Trophoblast cell (in vitro differentiated cells and primary cell): ENCODE measurements around the gene CDC42EP2.

Source experiments
- DNase-seq, 2 donors: peaks; one replicate each; pipeline ENCODE4 v3.0.0-alpha.2; 2016
- H2AFZ ChIP-seq: 2 replicates; pipeline ENCODE4 v1.6.1; 2013; ENCODE audit warnings: low read length, moderate library complexity, mild to moderate bottlenecking; ENCODE audit not compliant: insufficient read depth, poor library complexity
- H2AK5ac ChIP-seq: 2 replicates; pipeline ENCODE4 v1.6.1; 2013; ENCODE audit warnings: mild to moderate bottlenecking, low read length
- H2BK120ac ChIP-seq: 2 replicates; pipeline ENCODE4 v1.6.1; 2013; ENCODE audit warnings: low read length, mild to moderate bottlenecking, moderate library complexity; ENCODE audit not compliant: insufficient read depth, poor library complexity
- H2BK12ac ChIP-seq: 2 replicates; pipeline ENCODE4 v1.6.1; 2013; ENCODE audit warnings: mild to moderate bottlenecking, low read length, moderate library complexity
- H2BK5ac ChIP-seq: 2 replicates; pipeline ENCODE4 v1.6.1; 2013; ENCODE audit warnings: low read length, low read depth, moderate library complexity, mild to moderate bottlenecking; ENCODE audit not compliant: poor library complexity
- H3K14ac ChIP-seq: 2 replicates; pipeline ENCODE4 v1.6.1; 2013; ENCODE audit warnings: mild to moderate bottlenecking, low read length
- H3K18ac ChIP-seq: 2 replicates; pipeline ENCODE4 v1.6.1; 2013; ENCODE audit warnings: mild to moderate bottlenecking, low read length
- H3K23ac ChIP-seq: 2 replicates; pipeline ENCODE4 v1.6.1; 2013; ENCODE audit warnings: low read length
- H3K27ac ChIP-seq: 2 replicates; pipeline ENCODE4 v1.5.1; 2013; ENCODE audit warnings: low read depth, mild to moderate bottlenecking, inconsistent platforms, low read length, moderate library complexity
- H3K27me3 ChIP-seq: 2 replicates; pipeline ENCODE4 v1.6.1; 2013; ENCODE audit warnings: inconsistent platforms, mild to moderate bottlenecking, low read length, moderate library complexity; ENCODE audit not compliant: insufficient read depth
- H3K36me3 ChIP-seq, 2 experiments: 1 replicate in 1 of 2; 2 replicates in 1 of 2; pipeline ENCODE4 v1.6.1; 2013; ENCODE audit warnings: low read length in 2 of 2, mild to moderate bottlenecking in 2 of 2, moderate library complexity in 1 of 2; ENCODE audit not compliant: insufficient read depth in 2 of 2, control insufficient read depth in 1 of 2
- H3K4ac ChIP-seq: 2 replicates; pipeline ENCODE4 v1.6.1; 2013; ENCODE audit warnings: low read depth, mild to moderate bottlenecking, low read length, moderate library complexity
- H3K4me1 ChIP-seq, 2 experiments: 1 replicate in 1 of 2; 2 replicates in 1 of 2; pipeline ENCODE4 v1.6.1; 2013; ENCODE audit warnings: low read length in 2 of 2, mild to moderate bottlenecking in 2 of 2, moderate library complexity in 1 of 2; ENCODE audit not compliant: insufficient read depth in 2 of 2, control insufficient read depth in 1 of 2
- H3K4me2 ChIP-seq: 2 replicates; pipeline ENCODE4 v1.6.1; 2013; ENCODE audit warnings: inconsistent platforms, mild to moderate bottlenecking, low read length, moderate library complexity
- H3K4me3 ChIP-seq: 2 replicates; pipeline ENCODE4 v1.5.1; 2013; ENCODE audit warnings: mild to moderate bottlenecking, low read depth, low read length, inconsistent platforms
- H3K79me1 ChIP-seq: one replicate; pipeline ENCODE4 v1.6.1; 2013; ENCODE audit warnings: low read length
- H3K79me2 ChIP-seq: 2 replicates; pipeline ENCODE4 v1.6.1; 2013; ENCODE audit warnings: low read length, mild to moderate bottlenecking; ENCODE audit not compliant: control insufficient read depth, insufficient read depth, poor library complexity
- H3K9ac ChIP-seq: 2 replicates; pipeline ENCODE4 v1.6.1; 2013; ENCODE audit warnings: mild to moderate bottlenecking, low read length
- H3K9me3 ChIP-seq: 2 replicates; pipeline ENCODE4 v1.6.1; 2013; ENCODE audit warnings: low read depth, mild to moderate bottlenecking, control low read depth, inconsistent platforms, low read length; ENCODE audit not compliant: insufficient read depth
- H4K12ac ChIP-seq: 2 replicates; pipeline ENCODE4 v1.6.1; 2013; ENCODE audit warnings: low read depth, mild to moderate bottlenecking, low read length, moderate library complexity
- H4K8ac ChIP-seq: 2 replicates; pipeline ENCODE4 v1.6.1; 2013; ENCODE audit warnings: low read depth, mild to moderate bottlenecking, low read length, moderate library complexity
- H4K91ac ChIP-seq: one replicate; pipeline ENCODE4 v1.6.1; 2013; ENCODE audit warnings: low read depth, mild to moderate bottlenecking, low read length, moderate library complexity
- WGBS: extraction: QIAGEN DNeasy Blood & Tissue Kit; methylation state at CpG from one replicate; pipeline ENCODE4 v1.1.7; 2013; ENCODE audit warnings: missing lambda C conversion rate; ENCODE audit not compliant: insufficient read length, insufficient coverage; ENCODE audit errors: extremely low coverage; 5-methylcytosine and 5-hydroxymethylcytosine counted together

The CDC42EP2 gene

DNA sequence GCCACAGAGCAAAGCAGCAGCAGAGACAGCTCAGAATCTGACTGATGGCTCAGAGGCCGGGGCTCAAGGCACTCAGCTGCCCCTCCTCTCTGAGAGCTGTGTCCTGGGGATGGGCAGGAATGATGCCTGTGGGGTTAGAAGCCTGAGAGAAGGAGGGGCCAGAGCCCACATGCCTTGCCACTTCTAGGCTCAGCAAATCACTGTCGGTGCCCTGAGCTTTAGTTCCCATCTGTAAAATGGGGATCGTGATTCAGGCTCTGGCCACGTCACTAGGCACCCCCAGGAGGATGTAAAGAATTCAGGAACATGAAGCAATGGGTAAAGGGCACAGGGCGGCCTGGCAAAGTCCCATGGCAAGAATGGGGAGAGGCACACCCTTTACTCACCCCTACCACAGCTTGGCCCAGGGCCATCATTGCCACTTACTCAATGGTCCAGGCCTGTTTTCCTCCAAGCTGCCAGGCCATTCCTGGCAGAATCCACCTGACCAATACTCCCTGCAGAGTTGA, 3.4 kb upstream of the CDC42EP2 start:
- WGBS = no CpG with 5 or more reads among the region's 5 CpGs
- no peak overlapping the region for H3K18ac ChIP-seq
- no peak for DNase-seq

DNA sequence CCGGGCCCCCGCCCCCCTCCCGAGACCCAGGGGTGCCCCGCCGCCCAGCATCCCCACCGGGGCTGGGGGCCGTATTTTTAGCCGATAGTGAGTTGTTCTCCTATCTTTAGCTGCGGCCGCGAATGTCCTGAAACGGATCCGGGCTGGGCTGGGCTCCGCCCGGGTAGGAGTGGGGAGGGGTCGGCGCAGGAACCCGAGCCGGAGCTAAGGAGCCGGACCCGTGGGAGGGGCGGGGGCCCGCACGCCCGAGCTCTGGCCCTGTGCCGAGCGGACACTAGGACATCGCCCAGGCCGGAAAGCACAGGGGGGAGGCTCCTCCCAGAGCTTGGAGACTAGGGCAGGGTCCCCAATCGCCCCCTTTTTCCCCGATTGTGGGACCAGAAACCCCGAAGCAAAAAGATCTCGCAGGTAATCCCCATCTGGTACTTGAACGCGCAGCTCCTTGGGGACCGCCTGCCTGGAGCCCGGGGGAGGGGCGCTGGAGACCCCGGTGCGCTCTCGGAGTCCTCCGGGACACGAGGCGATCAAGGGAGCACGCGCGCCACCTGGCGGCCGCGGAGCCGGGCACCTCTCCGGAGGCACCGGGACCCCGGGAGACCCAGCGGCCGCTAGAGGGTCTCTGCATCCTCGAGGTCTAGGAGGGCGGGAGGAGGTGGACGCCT, 669 bp downstream of the CDC42EP2 start:
- no peak overlapping the region for H3K18ac ChIP-seq
- H2AFZ ChIP-seq = peak overlapping the region; percentile 48
- H2BK12ac ChIP-seq = no peak overlapping the region
- peak; percentile 59 to 78 for DNase-seq
- peaks cover 12 to 14% of the 10 kb centered on the region in 2 experiments for H3K4me1 ChIP-seq
- peak overlapping the region; percentile 75 for H3K9ac ChIP-seq
- peak overlapping the region; percentile 84 for H3K4me3 ChIP-seq
- peaks cover under 1% of the 10 kb centered on the region in 2 experiments for H3K36me3 ChIP-seq
- H4K91ac ChIP-seq = peak overlapping the region; percentile 43
- no peak overlapping the region for H3K14ac ChIP-seq
- H3K4me2 ChIP-seq = peak overlapping the region; percentile 94
- no peaks in the 10 kb centered on the region for H3K79me2 ChIP-seq
- H3K4ac ChIP-seq = no peak overlapping the region
- peaks cover 6% of the 10 kb centered on the region for H3K79me1 ChIP-seq
- no peak overlapping the region for H2BK120ac ChIP-seq
- H3K23ac ChIP-seq = no peak overlapping the region
- H4K12ac ChIP-seq = peak overlapping the region; percentile 56
- H2AK5ac ChIP-seq = no peak overlapping the region
- no CpG with 5 or more reads among the region's 59 CpGs for WGBS
- peak overlapping the region; percentile 13 for H3K27ac ChIP-seq
- peak overlapping the region; percentile 32 for H4K8ac ChIP-seq
- H2BK5ac ChIP-seq = no peak overlapping the region
- H3K9me3 ChIP-seq = no peaks in the 10 kb centered on the region
- no peaks in the 10 kb centered on the region for H3K27me3 ChIP-seq

More for the DNA sequence above, 3.4 kb upstream of the CDC42EP2 start:
- H3K79me2 ChIP-seq = no peaks in the 10 kb centered on the region
- H3K4me1 ChIP-seq = peaks cover 6% of the 10 kb centered on the region in 2 experiments
- H2AK5ac ChIP-seq = no peak overlapping the region
- H3K4me3 ChIP-seq = no peak overlapping the region
- no peak overlapping the region for H3K14ac ChIP-seq
- H3K27me3 ChIP-seq = no peaks in the 10 kb centered on the region
- H4K12ac ChIP-seq = no peak overlapping the region
- no peak overlapping the region for H2AFZ ChIP-seq
- no peak overlapping the region for H2BK120ac ChIP-seq
- H3K9me3 ChIP-seq = peaks cover 2% of the 10 kb centered on the region
- H3K23ac ChIP-seq = no peak overlapping the region
- no peak overlapping the region for H3K27ac ChIP-seq
- H3K4me2 ChIP-seq = no peak overlapping the region
- H3K9ac ChIP-seq = no peak overlapping the region
- no peaks in the 10 kb centered on the region for H3K36me3 ChIP-seq
- no peak overlapping the region for H4K91ac ChIP-seq
- no peak overlapping the region for H2BK5ac ChIP-seq
- H3K79me1 ChIP-seq = peaks cover 6% of the 10 kb centered on the region
- no peak overlapping the region for H2BK12ac ChIP-seq
- no peak overlapping the region for H3K4ac ChIP-seq
- no peak overlapping the region for H4K8ac ChIP-seq

DNA sequence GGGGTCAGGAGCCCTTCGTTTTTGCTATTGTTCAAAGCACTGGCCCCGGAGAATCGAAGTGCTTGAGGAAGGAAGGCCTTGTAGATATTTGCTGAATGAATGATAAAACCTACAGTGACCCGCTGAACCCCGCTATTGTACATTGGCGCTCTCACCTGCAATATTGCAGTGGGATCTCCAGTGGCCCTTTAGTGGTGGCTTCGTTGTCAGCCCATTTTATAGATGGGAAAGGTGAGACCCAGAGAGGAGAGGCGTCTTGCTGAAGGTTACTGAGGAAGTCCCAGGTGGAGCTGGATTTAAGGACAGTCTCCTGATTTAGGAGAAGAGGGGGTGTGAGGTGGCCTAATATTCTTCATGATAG, 1.2 kb downstream of the CDC42EP2 start:
- Histone ChIP-seq H3K27ac (no peak overlapping the region), H3K79me2 (no peaks in the 10 kb centered on the region), H3K23ac (no peak overlapping the region), H3K27me3 (no peaks in the 10 kb centered on the region), H4K8ac (no peak overlapping the region), H3K18ac (no peak overlapping the region), H2AFZ (no peak overlapping the region), H3K4me3 (peak overlapping the region; percentile 84), H3K36me3 (peaks cover 5% of the 10 kb centered on the region in 2 experiments), H2BK12ac (no peak overlapping the region), H3K9ac (no peak overlapping the region), H4K91ac (no peak overlapping the region), H4K12ac (no peak overlapping the region), H2BK5ac (no peak overlapping the region), H3K79me1 (peaks cover 6% of the 10 kb centered on the region), H3K4me2 (peak overlapping the region; percentile 94), H3K4ac (no peak overlapping the region), H2AK5ac (no peak overlapping the region), H3K9me3 (no peaks in the 10 kb centered on the region), H2BK120ac (no peak overlapping the region), H3K14ac (no peak overlapping the region), H3K4me1 (peaks cover 12 to 14% of the 10 kb centered on the region in 2 experiments)
- WGBS = no CpG with 5 or more reads among the region's 8 CpGs
- DNase-seq = no peak

DNA sequence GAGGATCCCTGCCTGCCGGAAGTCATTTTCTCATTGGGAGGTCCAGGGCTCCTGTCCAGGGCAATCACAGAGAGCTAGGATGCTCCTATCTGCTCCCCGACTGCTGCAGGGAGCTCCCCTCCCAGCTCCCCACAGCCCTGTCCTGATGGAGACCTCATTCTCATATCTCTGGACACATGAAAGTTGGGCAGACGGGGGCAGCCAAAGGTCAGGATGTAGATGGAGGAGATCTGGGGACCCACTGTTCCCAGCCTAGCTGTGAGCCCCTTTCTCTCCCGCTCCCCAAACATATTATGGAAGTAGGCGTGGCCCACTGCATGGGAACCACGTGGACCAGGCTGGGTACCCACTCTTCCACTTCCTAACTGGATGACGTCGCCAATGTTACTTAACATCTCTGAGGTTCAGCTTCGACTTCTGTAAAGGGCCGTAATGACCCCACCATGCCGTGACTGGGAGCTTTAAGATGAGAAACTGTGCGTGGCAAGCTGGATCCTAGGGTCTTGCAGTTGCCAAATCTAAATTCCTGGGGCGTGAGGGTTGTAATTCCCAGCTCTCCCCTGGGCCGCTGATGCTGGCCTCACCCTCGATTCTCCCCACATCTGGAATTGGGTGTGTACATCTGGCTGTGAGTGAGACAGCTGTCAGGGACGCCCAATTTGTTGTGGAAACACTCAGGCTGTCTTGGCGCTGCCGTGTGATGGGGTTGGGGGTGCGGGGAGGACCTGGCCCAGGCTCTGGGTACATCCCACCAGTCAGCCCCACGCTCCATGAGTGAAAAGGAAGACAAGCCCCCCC, 1.8 kb downstream of the CDC42EP2 start:
- no peaks in the 10 kb centered on the region for H3K79me2 ChIP-seq
- H2BK5ac ChIP-seq = no peak overlapping the region
- H4K12ac ChIP-seq = peak overlapping the region; percentile 39
- H3K4ac ChIP-seq = peak overlapping the region; percentile 17
- no peak overlapping the region for H2BK120ac ChIP-seq
- H4K91ac ChIP-seq = peak overlapping the region; percentile 40
- H3K14ac ChIP-seq = peak overlapping the region; percentile 30
- no peak overlapping the region for H3K4me3 ChIP-seq
- peaks cover 12 to 14% of the 10 kb centered on the region in 2 experiments for H3K4me1 ChIP-seq
- no peak overlapping the region for H3K9ac ChIP-seq
- H3K18ac ChIP-seq = peak overlapping the region; percentile 33
- H3K27me3 ChIP-seq = no peaks in the 10 kb centered on the region
- H3K36me3 ChIP-seq = peaks cover 11% of the 10 kb centered on the region in 2 experiments
- H2BK12ac ChIP-seq = peak overlapping the region; percentile 47
- WGBS = no CpG with 5 or more reads among the region's 20 CpGs
- H2AK5ac ChIP-seq = peak overlapping the region; percentile 40
- DNase-seq = peak in 1 of 2 donors; percentile 27
- peak overlapping the region; percentile 94 for H3K4me2 ChIP-seq
- no peak overlapping the region for H2AFZ ChIP-seq
- peaks cover 6% of the 10 kb centered on the region for H3K79me1 ChIP-seq
- H3K27ac ChIP-seq = no peak overlapping the region
- no peaks in the 10 kb centered on the region for H3K9me3 ChIP-seq
- peak overlapping the region; percentile 73 for H4K8ac ChIP-seq
- H3K23ac ChIP-seq = no peak overlapping the region
